GM12873 (cell line): Measurements from ENCODE around the gene BTAF1.

Experiments
- TF ChIP-seq, protein P1 (sequence below): IDR thresholded peaks from 2 replicates; pipeline ENCODE4 v1.5.1; 2012; ENCODE audit warnings: low read depth, mild to moderate bottlenecking, moderate library complexity, low read length, control low read depth; ENCODE audit not compliant: insufficient read depth; ENCODE audit errors: missing control alignments

BTAF1 gene

DNA sequence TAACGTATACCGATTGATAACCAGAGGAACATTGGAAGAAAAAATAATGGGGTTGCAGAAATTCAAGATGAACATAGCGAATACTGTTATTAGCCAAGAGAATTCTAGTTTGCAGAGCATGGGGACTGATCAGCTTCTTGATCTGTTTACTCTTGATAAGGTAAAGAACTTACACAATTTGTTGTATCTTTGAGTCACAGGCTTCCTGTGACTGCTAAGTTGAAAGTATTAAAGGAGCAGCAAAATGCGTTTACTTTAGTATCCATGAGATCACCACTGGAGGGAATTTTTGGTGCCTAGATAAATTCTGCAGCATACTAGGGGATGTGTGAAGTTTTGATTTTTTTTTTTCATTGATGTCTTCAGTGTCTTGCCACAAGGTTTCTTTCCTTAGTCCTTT, 103.6 kb downstream of the BTAF1 start:
- TF ChIP-seq, protein P1, sequence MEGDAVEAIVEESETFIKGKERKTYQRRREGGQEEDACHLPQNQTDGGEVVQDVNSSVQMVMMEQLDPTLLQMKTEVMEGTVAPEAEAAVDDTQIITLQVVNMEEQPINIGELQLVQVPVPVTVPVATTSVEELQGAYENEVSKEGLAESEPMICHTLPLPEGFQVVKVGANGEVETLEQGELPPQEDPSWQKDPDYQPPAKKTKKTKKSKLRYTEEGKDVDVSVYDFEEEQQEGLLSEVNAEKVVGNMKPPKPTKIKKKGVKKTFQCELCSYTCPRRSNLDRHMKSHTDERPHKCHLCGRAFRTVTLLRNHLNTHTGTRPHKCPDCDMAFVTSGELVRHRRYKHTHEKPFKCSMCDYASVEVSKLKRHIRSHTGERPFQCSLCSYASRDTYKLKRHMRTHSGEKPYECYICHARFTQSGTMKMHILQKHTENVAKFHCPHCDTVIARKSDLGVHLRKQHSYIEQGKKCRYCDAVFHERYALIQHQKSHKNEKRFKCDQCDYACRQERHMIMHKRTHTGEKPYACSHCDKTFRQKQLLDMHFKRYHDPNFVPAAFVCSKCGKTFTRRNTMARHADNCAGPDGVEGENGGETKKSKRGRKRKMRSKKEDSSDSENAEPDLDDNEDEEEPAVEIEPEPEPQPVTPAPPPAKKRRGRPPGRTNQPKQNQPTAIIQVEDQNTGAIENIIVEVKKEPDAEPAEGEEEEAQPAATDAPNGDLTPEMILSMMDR, result no peak

DNA sequence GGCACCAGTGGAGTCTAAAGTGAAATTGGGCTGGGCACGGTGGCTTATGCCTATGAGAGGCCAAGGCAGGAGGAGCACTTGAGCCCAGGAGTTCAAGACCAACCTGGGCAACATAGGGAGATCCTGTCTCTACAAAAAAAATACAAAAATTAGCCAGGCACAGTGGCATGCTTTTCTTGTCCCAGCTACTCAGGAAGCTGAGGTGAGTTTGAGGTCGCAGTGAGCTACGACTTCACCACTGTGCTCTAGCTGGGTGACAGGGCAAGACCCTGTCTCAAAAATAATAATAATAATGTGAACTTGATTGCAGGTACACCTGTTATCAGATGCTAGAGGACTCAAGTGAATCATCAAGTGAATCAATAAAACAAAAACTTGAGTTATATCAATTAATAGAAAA, 108.0 kb downstream of the BTAF1 start:
- TF ChIP-seq, protein P1, result no peak

DNA sequence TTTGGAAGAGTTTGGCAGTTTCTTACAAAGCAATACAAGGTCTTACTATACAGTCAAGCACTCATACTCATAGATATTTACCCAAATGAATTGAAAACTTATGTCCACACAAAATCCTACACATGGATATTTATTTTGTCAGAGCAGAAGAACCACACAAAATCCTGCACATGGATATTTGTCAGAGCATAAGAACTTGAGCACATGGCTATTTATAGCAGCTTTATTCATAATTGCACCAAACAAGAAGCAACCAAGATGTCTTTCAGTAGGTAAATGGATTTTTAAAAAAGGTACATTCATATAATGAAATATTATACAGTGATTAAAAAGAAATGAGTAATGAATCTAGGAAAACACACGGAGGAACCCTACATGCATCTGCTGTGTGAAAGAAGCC, 115.4 kb downstream of the BTAF1 start:
- TF ChIP-seq, protein P1, result no peak

DNA sequence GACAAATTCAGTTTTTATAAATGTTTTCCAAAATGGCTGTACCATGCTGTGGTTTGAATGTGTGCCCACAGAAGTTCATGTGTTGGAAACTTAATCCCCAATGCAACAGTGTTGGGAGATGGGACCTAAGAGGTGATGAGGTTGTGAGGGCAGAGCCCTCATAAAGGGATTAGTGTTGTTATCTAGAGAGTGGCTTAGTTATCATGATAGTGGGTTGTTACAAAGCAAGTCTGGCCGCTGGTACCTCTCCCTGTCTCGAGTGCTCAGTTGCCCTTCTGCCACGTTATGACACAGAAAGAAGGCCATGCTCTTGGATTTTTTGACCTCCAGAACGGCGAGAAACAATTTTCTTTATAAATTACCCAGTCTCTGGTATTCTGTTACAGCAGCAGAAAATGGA, 119.0 kb downstream of the BTAF1 start:
- TF ChIP-seq, protein P1, result no peak

DNA sequence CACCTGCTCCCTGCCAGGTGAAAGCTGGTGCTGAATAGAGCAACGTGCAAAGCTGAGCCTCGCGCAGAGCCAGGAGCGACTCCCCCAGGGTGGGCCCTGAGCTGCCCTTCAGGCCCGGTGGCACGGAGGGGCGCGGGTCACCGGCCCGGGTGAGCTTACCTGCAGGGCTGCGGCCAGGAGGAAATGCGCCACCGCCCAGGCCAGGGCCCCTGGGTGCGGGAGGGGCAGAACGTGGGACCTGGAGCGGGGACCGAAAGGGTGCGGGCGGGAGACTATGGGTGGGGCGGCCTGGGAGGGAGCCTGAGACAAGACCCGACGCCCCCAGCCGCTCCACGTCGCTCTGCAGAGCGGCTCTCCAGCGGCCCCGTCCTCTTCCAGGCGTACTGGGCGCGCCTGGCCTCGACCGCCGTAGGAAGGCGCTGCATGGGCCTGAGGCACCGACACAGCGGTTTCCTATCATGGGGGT, 122.1 kb downstream of the BTAF1 start:
- TF ChIP-seq, protein P1, result no peak

DNA sequence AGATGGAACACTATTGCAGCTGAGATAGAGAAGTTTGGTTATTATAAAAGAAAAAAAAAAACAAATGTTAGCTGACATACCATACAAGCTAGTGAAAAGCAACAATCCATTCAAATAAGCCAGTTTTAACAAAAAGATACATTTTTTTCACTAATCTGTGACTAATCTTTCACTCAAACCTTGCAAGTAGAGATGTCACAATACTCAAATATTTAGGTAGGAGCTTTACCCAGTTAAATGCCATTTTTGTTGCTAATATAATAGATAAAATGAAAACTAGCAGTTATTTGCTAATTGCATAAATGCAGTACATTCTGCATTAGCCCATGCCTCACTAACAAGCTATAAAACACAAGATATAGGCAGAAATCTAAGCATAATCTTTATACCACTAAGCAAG, 123.6 kb downstream of the BTAF1 start:
- TF ChIP-seq, protein P1, result no peak

DNA sequence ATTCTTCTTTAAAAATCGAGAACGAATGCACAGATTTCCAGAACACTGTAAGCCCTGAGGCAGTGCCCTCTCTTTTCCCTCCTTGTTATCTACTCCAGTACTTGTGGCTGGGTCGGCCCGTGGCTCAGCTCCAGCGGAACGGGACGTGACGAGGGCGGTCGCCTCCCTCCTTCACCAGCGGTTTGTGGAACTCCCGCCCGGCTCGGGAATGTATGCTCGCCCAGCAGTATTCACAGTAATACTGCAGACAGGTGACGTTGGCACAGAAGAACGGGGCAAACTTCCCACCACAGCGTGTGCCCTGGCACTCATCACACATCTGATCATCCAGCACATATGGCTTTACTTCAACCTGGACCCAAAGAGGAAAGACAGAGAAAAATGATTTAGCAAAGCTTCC, 128.5 kb downstream of the BTAF1 start:
- TF ChIP-seq, protein P1, result no peak

DNA sequence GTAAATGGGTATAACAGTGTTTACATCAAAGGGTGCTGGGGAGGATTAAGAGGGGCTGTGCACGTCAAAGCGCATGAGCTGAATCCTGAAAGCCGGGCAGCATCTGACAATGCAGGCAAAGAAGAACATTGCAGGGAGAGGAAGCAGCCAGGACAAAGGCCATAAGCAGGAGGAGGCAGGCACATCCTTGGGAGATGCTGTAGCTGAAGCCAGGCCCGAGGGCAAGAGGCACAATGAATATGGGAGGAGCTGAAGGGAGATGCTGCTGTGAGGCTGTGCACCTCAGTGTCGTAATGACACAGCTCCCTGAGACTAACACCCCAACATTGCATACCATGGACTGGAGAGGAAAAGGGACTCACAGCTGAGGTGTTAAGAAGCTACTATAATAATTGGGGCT, 129.2 kb downstream of the BTAF1 start:
- TF ChIP-seq, protein P1, result no peak
